IMR-90 (cell line): ENCODE results near the gene YPEL3. TPM values are rescaled to one million over a fixed set of nuclear protein-coding genes. Genes with fewer than 3 reads are reported as not detected.

Source experiments
- ATAC-seq: fragments of 200-7000 bp; cut with Tn5 transposase; 2 replicates; pipeline ENCODE4 v1.9.1; 2020; ENCODE audit warnings: low read depth, mild to moderate bottlenecking, moderate library complexity
- BruUV-seq: library from RNA; stranded (reverse); fragments of 400-500 nt; replicated peaks from 2 replicates; lab custom pipeline; 2021; lab: Mats Ljungman, UMichigan
- CTCF ChIA-PET: fragments of 300-600 bp; formaldehyde crosslinking; extraction: SDS; loops from one replicate; lab custom pipeline; 2021; ENCODE audit warnings: antibody characterized with exemption; lab: Yijun Ruan, JAX
- POLR2A ChIA-PET: fragments of 300-600 bp; sonication (Branson Sonifier 250); formaldehyde crosslinking; loops from one replicate; lab custom pipeline; 2022; ENCODE audit warnings: antibody characterized with exemption; ENCODE audit not compliant: unreplicated experiment; lab: Charles Lee
- DNase-seq: peaks from one replicate; pipeline ENCODE4 v3.0.0; 2013
- H2AFZ ChIP-seq: replicated peaks from 2 replicates; pipeline ENCODE3; 2013; ENCODE audit warnings: low read length, mild to moderate bottlenecking; ENCODE audit not compliant: poor library complexity
- H2AK5ac ChIP-seq: 2 replicates; pipeline ENCODE4 v1.6.1; 2013; ENCODE audit warnings: low read depth, low read length, inconsistent platforms
- H2AK9ac ChIP-seq: replicated peaks from 2 replicates; pipeline ENCODE3; 2013; ENCODE audit warnings: mild to moderate bottlenecking, low read depth, low read length, moderate library complexity; ENCODE audit not compliant: poor library complexity
- H2BK120ac ChIP-seq: 2 replicates; pipeline ENCODE4 v1.6.1; 2013; ENCODE audit warnings: low read depth, low read length, inconsistent platforms
- H2BK15ac ChIP-seq: 3 replicates; pipeline ENCODE4 v1.6.1; 2013; ENCODE audit warnings: low read depth, low read length, inconsistent platforms
- H2BK20ac ChIP-seq: 2 replicates; pipeline ENCODE4 v1.6.1; 2013; ENCODE audit warnings: low read depth, mild to moderate bottlenecking, inconsistent platforms, low read length, moderate library complexity
- H2BK5ac ChIP-seq: 2 replicates; pipeline ENCODE4 v1.6.1; 2013; ENCODE audit warnings: mild to moderate bottlenecking, low read depth, low read length, inconsistent platforms; ENCODE audit not compliant: poor library complexity, severe bottlenecking
- H3K14ac ChIP-seq: replicated peaks from 2 replicates; pipeline ENCODE4 v1.6.1; 2013; ENCODE audit warnings: low read depth, low read length, inconsistent platforms
- H3K18ac ChIP-seq: 2 replicates; pipeline ENCODE4 v1.6.1; 2013; ENCODE audit warnings: low read depth, low read length, control low read depth
- H3K23ac ChIP-seq: 2 replicates; pipeline ENCODE4 v1.6.1; 2013; ENCODE audit warnings: low read depth, low read length, inconsistent platforms
- H3K27ac ChIP-seq: 2 replicates; pipeline ENCODE4 v1.5.1; 2013; ENCODE audit warnings: mild to moderate bottlenecking, control low read depth, low read length; ENCODE audit not compliant: insufficient read depth
- H3K27me3 ChIP-seq: 2 replicates; pipeline ENCODE4 v1.6.1; 2013; ENCODE audit warnings: low read length; ENCODE audit not compliant: control insufficient read depth, insufficient read depth
- H3K36me3 ChIP-seq: 2 replicates; pipeline ENCODE4 v1.6.1; 2013; ENCODE audit warnings: low read length, mixed read lengths; ENCODE audit not compliant: control insufficient read depth, insufficient read depth
- H3K4ac ChIP-seq: 2 replicates; pipeline ENCODE4 v1.6.1; 2013; ENCODE audit warnings: low read depth, low read length, inconsistent platforms
- H3K4me1 ChIP-seq: 2 replicates; pipeline ENCODE4 v1.6.1; 2013; ENCODE audit warnings: low read length, mixed read lengths; ENCODE audit not compliant: control insufficient read depth, insufficient read depth
- H3K4me2 ChIP-seq: 2 replicates; pipeline ENCODE4 v1.6.1; 2013; ENCODE audit warnings: low read depth, mild to moderate bottlenecking, control low read depth, low read length, moderate library complexity
- H3K4me3 ChIP-seq: 2 replicates; pipeline ENCODE4 v1.5.1; 2013; ENCODE audit warnings: low read depth, mild to moderate bottlenecking, control low read depth, low read length, moderate library complexity; ENCODE audit not compliant: insufficient read depth
- H3K56ac ChIP-seq: 2 replicates; pipeline ENCODE4 v1.6.1; 2013; ENCODE audit warnings: low read length, inconsistent platforms; ENCODE audit not compliant: insufficient read depth; ENCODE audit errors: extremely low read depth
- H3K79me1 ChIP-seq, 2 experiments: 2 replicates each; pipeline ENCODE4 v1.6.1; 2013; ENCODE audit warnings: low read length in 2 of 2, inconsistent platforms in 1 of 2, low read depth in 1 of 2
- H3K9ac ChIP-seq: 2 replicates; pipeline ENCODE4 v1.6.1; 2013; ENCODE audit warnings: low read depth, low read length, control low read depth
- H3K9me1 ChIP-seq: 2 replicates; pipeline ENCODE4 v1.6.1; 2013; ENCODE audit warnings: low read length, inconsistent platforms; ENCODE audit not compliant: insufficient read depth
- H3K9me3 ChIP-seq: 2 replicates; pipeline ENCODE4 v1.6.1; 2013; ENCODE audit warnings: low read length; ENCODE audit not compliant: control insufficient read depth, insufficient read depth
- H4K20me1 ChIP-seq: 2 replicates; pipeline ENCODE4 v1.6.1; 2013; ENCODE audit warnings: low read length, inconsistent platforms; ENCODE audit not compliant: insufficient read depth
- H4K5ac ChIP-seq: 2 replicates; pipeline ENCODE4 v1.6.1; 2013; ENCODE audit warnings: mild to moderate bottlenecking, low read depth, low read length, control low read depth
- H4K8ac ChIP-seq, 2 experiments: 2 replicates each; pipeline ENCODE4 v1.6.1; 2013; ENCODE audit warnings: low read depth in 2 of 2, low read length in 2 of 2, control low read depth in 1 of 2, inconsistent platforms in 1 of 2
- H4K91ac ChIP-seq: 2 replicates; pipeline ENCODE4 v1.6.1; 2013; ENCODE audit warnings: low read depth, low read length, inconsistent platforms; ENCODE audit not compliant: insufficient read depth
- BHLHE40 ChIP-seq: fragments of 150-350 bp; IDR thresholded peaks from 2 replicates; pipeline ENCODE4 v1.6.1; 2016; ENCODE audit warnings: mild to moderate bottlenecking, low read depth, low read length
- CEBPB ChIP-seq: IDR thresholded peaks from 2 replicates; pipeline ENCODE4 v1.6.1; 2012; ENCODE audit warnings: low read depth, low read length, improper control_type of control experiment
- CHD1 ChIP-seq: IDR thresholded peaks from 2 replicates; pipeline ENCODE4 v1.6.1; 2012; ENCODE audit warnings: low read depth, low read length, improper control_type of control experiment
- FOS ChIP-seq: fragments of 150-350 bp; IDR thresholded peaks from 2 replicates; pipeline ENCODE4 v1.6.1; 2016; ENCODE audit warnings: low read depth, low read length
- MAFK ChIP-seq: IDR thresholded peaks from 2 replicates; pipeline ENCODE4 v1.6.1; 2012; ENCODE audit warnings: low read depth, low read length, improper control_type of control experiment
- MAZ ChIP-seq: IDR thresholded peaks from 2 replicates; pipeline ENCODE4 v1.6.1; 2012; ENCODE audit warnings: low read depth, mild to moderate bottlenecking, low read length, improper control_type of control experiment, moderate library complexity, borderline replicate concordance
- MXI1 ChIP-seq: IDR thresholded peaks from 2 replicates; pipeline ENCODE4 v1.6.1; 2012; ENCODE audit warnings: low read depth, mild to moderate bottlenecking, low read length, moderate library complexity, borderline replicate concordance
- POLR2A ChIP-seq: IDR thresholded peaks from 2 replicates; pipeline ENCODE4 v1.6.1; 2012; ENCODE audit warnings: mild to moderate bottlenecking, low read depth, low read length
- RAD21 ChIP-seq: IDR thresholded peaks from 2 replicates; pipeline ENCODE4 v1.6.1; 2012; ENCODE audit warnings: low read length, improper control_type of control experiment
- RCOR1 ChIP-seq: IDR thresholded peaks from 2 replicates; pipeline ENCODE4 v1.6.1; 2012; ENCODE audit warnings: mild to moderate bottlenecking, low read length, improper control_type of control experiment; ENCODE audit not compliant: insufficient replicate concordance
- RFX5 ChIP-seq: IDR thresholded peaks from 2 replicates; pipeline ENCODE4 v1.8.0; 2012; ENCODE audit warnings: low read depth, mild to moderate bottlenecking, low read length, moderate library complexity
- SMC3 ChIP-seq: fragments of 150-350 bp; IDR thresholded peaks from 2 replicates; pipeline ENCODE4 v1.6.1; 2016; ENCODE audit warnings: low read depth, mild to moderate bottlenecking, antibody characterized with exemption, low read length, moderate library complexity
- WGBS, 2 experiments: methylation state at CpG; one replicate each; pipeline versions ENCODE4 v1.1.5 to v1.1.7; 2013; ENCODE audit warnings: missing lambda C conversion rate in 2 of 2; ENCODE audit not compliant: insufficient read length in 1 of 2; ENCODE audit errors: extremely low coverage in 2 of 2; 5-methylcytosine and 5-hydroxymethylcytosine counted together
- dilution Hi-C: fragments of 300-500 bp; cut with HindIII; formaldehyde crosslinking; loops from one replicate; pipeline ENCODE4 v1.14.3; 2018; ENCODE audit warnings: low sequenced_read_pairs; ENCODE audit not compliant: unreplicated experiment
- in situ Hi-C: fragments of 300-500 bp; cut with MboI; formaldehyde crosslinking; loops from 3 replicates; pipeline ENCODE4 v1.14.3; 2019; ENCODE audit warnings: low sequenced_read_pairs, inconsistent platforms, mixed read lengths
- intact Hi-C: fragments of 100-400 bp; cut with micrococcal nuclease; formaldehyde crosslinking; loops from 2 replicates; pipeline ENCODE4 v1.10.0; 2022
- polyA plus RNA-seq, 3 experiments: library from polyadenylated mRNA; depleted of rRNA; stranded (reverse); fragments of >200 nt; gene quantifications; 2 replicates each; pipeline ENCODE4 v1.2.3, GENCODE V29; 2012; ENCODE audit warnings: low replicate concordance in 1 of 3
- total RNA-seq: library from RNA; depleted of rRNA; stranded (reverse); fragments of >200 nt; gene quantifications from 2 replicates; pipeline ENCODE4 v1.2.3, GENCODE V29; 2012
- TF ChIP-seq, protein P1 (sequence below): fragments of 150-350 bp; IDR thresholded peaks from 2 replicates; pipeline ENCODE4 v1.6.1; 2017; ENCODE audit warnings: mild to moderate bottlenecking, antibody characterized with exemption, low read length, low read depth
- TF ChIP-seq, protein P2 (sequence below): fragments of 150-350 bp; IDR thresholded peaks from 2 replicates; pipeline ENCODE4 v1.6.1; 2016; ENCODE audit warnings: low read depth, mild to moderate bottlenecking, low read length, moderate library complexity, borderline replicate concordance
- TF ChIP-seq, protein P3 (sequence below): conservative IDR thresholded peaks from 2 replicates; pipeline ENCODE4 v1.5.1; 2012; ENCODE audit warnings: mild to moderate bottlenecking, low read depth, low read length, improper control_type of control experiment

YPEL3 gene
- total and polyA plus RNA-seq, 2 of the 4 experiments (the other 2 are of a cell fraction): 1.1 to 25.6 TPM

DNA sequence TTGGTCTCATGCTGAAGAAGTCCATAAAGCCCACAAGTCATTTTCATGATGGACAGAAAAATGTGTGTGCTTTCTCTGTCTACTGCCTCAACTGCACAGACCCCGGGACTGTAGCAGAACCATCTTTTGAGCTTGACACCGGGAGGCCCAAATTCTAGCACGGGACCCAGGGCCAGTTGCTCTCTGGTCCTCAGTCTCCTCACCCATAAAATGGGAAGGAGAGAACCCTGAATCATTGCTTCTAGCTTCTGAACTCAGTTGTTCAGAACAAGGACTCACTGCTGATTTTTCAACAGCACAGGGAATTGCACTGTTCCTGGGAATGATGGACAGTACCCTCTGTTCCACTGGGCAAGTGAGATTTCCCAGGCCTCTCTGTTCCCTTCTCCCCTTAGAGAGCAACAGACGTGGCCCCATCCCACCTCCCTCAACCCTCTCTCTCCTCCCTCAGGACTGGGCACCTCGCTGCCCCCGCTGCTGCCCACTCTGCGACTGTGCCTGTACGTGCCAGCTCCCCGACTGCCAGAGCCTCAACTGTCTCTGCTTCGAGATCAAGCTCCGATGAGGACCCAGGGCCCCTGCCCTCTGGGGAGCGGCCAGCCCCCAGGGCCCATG, 32.6 kb downstream of the YPEL3 start:
- Histone ChIP-seq H3K79me1 (peaks cover 15 to 35% of the 10 kb centered on the region in 2 experiments; a peak in 3 of 4 replicates), H3K9me3 (no peaks in the 10 kb centered on the region), H3K4me1 (peaks cover 25% of the 10 kb centered on the region), H4K20me1 (peaks cover 28% of the 10 kb centered on the region), H3K23ac (peak overlapping the region; percentile 99), H2BK15ac (peak overlapping the region; percentile 16; the same call in 2 of the 3 replicates), H2AFZ (peak overlapping the region; percentile 89), H2BK5ac (peak overlapping the region; percentile 99), H3K56ac (no peak overlapping the region), H2BK20ac (peak overlapping the region; percentile 62), H4K91ac (peak overlapping the region; percentile 99), H2AK9ac (peak overlapping the region; percentile 100), H4K5ac (peak overlapping the region; percentile 98), H3K14ac (peak overlapping the region; percentile 100), H3K18ac (peak overlapping the region; percentile 93), H3K4me3 (no peak overlapping the region), H3K9me1 (peaks cover 16% of the 10 kb centered on the region), H2AK5ac (peak overlapping the region; percentile 98), H3K27ac (peak overlapping the region; percentile 97), H3K4ac (peak overlapping the region; percentile 100), H2BK120ac (peak overlapping the region; percentile 98), H4K8ac (peak overlapping the region; percentile 86 to 99), H3K9ac (peak overlapping the region; percentile 92), H3K27me3 (no peaks in the 10 kb centered on the region), H3K36me3 (peaks cover 19% of the 10 kb centered on the region), H3K4me2 (peak overlapping the region; percentile 93)
- DNase-seq (no peak), ATAC-seq (no peak)
- WGBS, 2 experiments: 70% methylated on average over 8 of the region's 12 CpGs; no CpG with 5 or more reads in 1 of the 2 experiments
- dilution Hi-C loops (no loop called here), in situ Hi-C loops (no loop called here), intact Hi-C loops (no loop called here)
- POLR2A ChIA-PET: no interaction called here
- BruUV-seq: no TSS peak
- CTCF ChIA-PET: interaction anchor here (1.0 kb wide), 1 partner anchor 8 kb away, joined by 3 read pairs; no protein-coding TSS in a partner anchor
- TF ChIP-seq, protein P1, sequence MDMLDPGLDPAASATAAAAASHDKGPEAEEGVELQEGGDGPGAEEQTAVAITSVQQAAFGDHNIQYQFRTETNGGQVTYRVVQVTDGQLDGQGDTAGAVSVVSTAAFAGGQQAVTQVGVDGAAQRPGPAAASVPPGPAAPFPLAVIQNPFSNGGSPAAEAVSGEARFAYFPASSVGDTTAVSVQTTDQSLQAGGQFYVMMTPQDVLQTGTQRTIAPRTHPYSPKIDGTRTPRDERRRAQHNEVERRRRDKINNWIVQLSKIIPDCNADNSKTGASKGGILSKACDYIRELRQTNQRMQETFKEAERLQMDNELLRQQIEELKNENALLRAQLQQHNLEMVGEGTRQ: no peak
- TF ChIP-seq CEBPB (no peak), RFX5 (no peak), RCOR1 (no peak), SMC3 (no peak), POLR2A (no peak), BHLHE40 (no peak), CHD1 (no peak), MAZ (no peak), FOS (no peak), RAD21 (no peak), MAFK (no peak), MXI1 (no peak)
- TF ChIP-seq, protein P2, sequence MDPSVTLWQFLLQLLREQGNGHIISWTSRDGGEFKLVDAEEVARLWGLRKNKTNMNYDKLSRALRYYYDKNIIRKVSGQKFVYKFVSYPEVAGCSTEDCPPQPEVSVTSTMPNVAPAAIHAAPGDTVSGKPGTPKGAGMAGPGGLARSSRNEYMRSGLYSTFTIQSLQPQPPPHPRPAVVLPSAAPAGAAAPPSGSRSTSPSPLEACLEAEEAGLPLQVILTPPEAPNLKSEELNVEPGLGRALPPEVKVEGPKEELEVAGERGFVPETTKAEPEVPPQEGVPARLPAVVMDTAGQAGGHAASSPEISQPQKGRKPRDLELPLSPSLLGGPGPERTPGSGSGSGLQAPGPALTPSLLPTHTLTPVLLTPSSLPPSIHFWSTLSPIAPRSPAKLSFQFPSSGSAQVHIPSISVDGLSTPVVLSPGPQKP: no peak
- TF ChIP-seq, protein P3, sequence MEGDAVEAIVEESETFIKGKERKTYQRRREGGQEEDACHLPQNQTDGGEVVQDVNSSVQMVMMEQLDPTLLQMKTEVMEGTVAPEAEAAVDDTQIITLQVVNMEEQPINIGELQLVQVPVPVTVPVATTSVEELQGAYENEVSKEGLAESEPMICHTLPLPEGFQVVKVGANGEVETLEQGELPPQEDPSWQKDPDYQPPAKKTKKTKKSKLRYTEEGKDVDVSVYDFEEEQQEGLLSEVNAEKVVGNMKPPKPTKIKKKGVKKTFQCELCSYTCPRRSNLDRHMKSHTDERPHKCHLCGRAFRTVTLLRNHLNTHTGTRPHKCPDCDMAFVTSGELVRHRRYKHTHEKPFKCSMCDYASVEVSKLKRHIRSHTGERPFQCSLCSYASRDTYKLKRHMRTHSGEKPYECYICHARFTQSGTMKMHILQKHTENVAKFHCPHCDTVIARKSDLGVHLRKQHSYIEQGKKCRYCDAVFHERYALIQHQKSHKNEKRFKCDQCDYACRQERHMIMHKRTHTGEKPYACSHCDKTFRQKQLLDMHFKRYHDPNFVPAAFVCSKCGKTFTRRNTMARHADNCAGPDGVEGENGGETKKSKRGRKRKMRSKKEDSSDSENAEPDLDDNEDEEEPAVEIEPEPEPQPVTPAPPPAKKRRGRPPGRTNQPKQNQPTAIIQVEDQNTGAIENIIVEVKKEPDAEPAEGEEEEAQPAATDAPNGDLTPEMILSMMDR: no peak
